HEK293 (cell line): Measurements from ENCODE around the gene BTG1.

Source experiments
- CTCF ChIA-PET: fragments of 350-600 bp; formaldehyde crosslinking; extraction: SDS; loops from one replicate; lab custom pipeline; 2021; ENCODE audit warnings: antibody characterized with exemption; lab: Yijun Ruan, JAX
- POLR2A ChIA-PET: fragments of 300-600 bp; formaldehyde crosslinking; extraction: SDS; loops from one replicate; lab custom pipeline; 2020; ENCODE audit warnings: antibody characterized with exemption, inconsistent platforms; lab: Yijun Ruan, JAX
- H3K27ac ChIP-seq: fragments of 200-500 bp; sonication (Bioruptor generic); 2 replicates; pipeline ENCODE4 v1.5.1; 2014; ENCODE audit warnings: low read depth, low read length, control low read depth, inconsistent platforms; ENCODE audit errors: extremely low read depth
- H3K36me3 ChIP-seq, 2 experiments: fragments of 200-500 bp in 1 of 2; sonication (Bioruptor generic) in 1 of 2; 1 replicate in 1 of 2; 2 replicates in 1 of 2; pipeline ENCODE4 v1.5.1; 2014 to 2017; ENCODE audit warnings: inconsistent platforms in 2 of 2, low read length in 2 of 2; ENCODE audit not compliant: control insufficient read depth in 2 of 2, insufficient read depth in 1 of 2
- H3K4me1 ChIP-seq: fragments of 200-500 bp; sonication (Bioruptor generic); 2 replicates; pipeline ENCODE4 v1.5.1; 2014; ENCODE audit warnings: mild to moderate bottlenecking, low read length, inconsistent platforms; ENCODE audit not compliant: control insufficient read depth, insufficient read depth
- H3K4me3 ChIP-seq: 2 replicates; pipeline ENCODE4 v1.5.1; 2011; ENCODE audit warnings: low read depth, mild to moderate bottlenecking, control low read depth, low read length, moderate library complexity
- H3K9me3 ChIP-seq: fragments of 200-500 bp; sonication (Bioruptor generic); 2 replicates; pipeline ENCODE4 v1.5.1; 2014; ENCODE audit warnings: low read depth, low read length, inconsistent platforms; ENCODE audit not compliant: control insufficient read depth, insufficient read depth
- CTCF ChIP-seq: fragments of 450-650 bp; formaldehyde crosslinking; IDR thresholded peaks from 2 replicates; pipeline ENCODE4 v1.5.1; 2016; ENCODE audit warnings: missing biosample characterization, missing genetic modification characterization
- FEZF1 ChIP-seq: fragments of 450-650 bp; formaldehyde crosslinking; IDR thresholded peaks from 2 replicates; pipeline ENCODE4 v1.5.1; 2016; ENCODE audit warnings: missing biosample characterization, missing genetic modification characterization
- GLIS1 ChIP-seq: fragments of 450-650 bp; formaldehyde crosslinking; IDR thresholded peaks from 2 replicates; pipeline ENCODE4 v1.5.1; 2016; ENCODE audit warnings: missing biosample characterization, missing genetic modification characterization
- HOXC10 ChIP-seq: sonication (generic); formaldehyde crosslinking; IDR thresholded peaks from 2 replicates; pipeline ENCODE4 v1.8.1; 2023; ENCODE audit warnings: mild to moderate bottlenecking, missing genetic modification reagents
- IKZF3 ChIP-seq: fragments of 450-650 bp; IDR thresholded peaks from 2 replicates; pipeline ENCODE4 v1.5.0; 2018; ENCODE audit warnings: missing biosample characterization, mild to moderate bottlenecking, missing genetic modification characterization, moderate library complexity
- MZF1 ChIP-seq: fragments of 450-650 bp; formaldehyde crosslinking; IDR thresholded peaks from 2 replicates; pipeline ENCODE4 v1.5.1; 2017; ENCODE audit warnings: missing biosample characterization, missing genetic modification characterization, borderline replicate concordance
- PRDM1 ChIP-seq: fragments of 450-650 bp; formaldehyde crosslinking; IDR thresholded peaks from 2 replicates; pipeline ENCODE4; 2016; ENCODE audit warnings: missing biosample characterization, missing genetic modification characterization
- SP3 ChIP-seq: fragments of 450-650 bp; formaldehyde crosslinking; IDR thresholded peaks from 2 replicates; pipeline ENCODE4 v1.5.1; 2016; ENCODE audit warnings: missing biosample characterization, missing genetic modification characterization
- ZBTB1 ChIP-seq: fragments of 450-650 bp; formaldehyde crosslinking; IDR thresholded peaks from 2 replicates; pipeline ENCODE4 v1.5.1; 2016; ENCODE audit warnings: missing biosample characterization, missing genetic modification characterization
- ZBTB7A ChIP-seq: fragments of 450-650 bp; formaldehyde crosslinking; IDR thresholded peaks from 2 replicates; pipeline ENCODE4 v1.5.1; 2016; ENCODE audit warnings: low read depth, missing biosample characterization, missing genetic modification characterization
- ZFHX2 ChIP-seq: fragments of 450-650 bp; formaldehyde crosslinking; conservative IDR thresholded peaks from 2 replicates; pipeline ENCODE4 v1.5.1; 2016; ENCODE audit warnings: missing biosample characterization, missing genetic modification characterization
- ZFP3 ChIP-seq: fragments of 450-650 bp; formaldehyde crosslinking; IDR thresholded peaks from 2 replicates; pipeline ENCODE4 v1.5.1; 2016; ENCODE audit warnings: low read depth, missing biosample characterization, missing genetic modification characterization
- ZFP37 ChIP-seq: fragments of 450-650 bp; formaldehyde crosslinking; IDR thresholded peaks from 2 replicates; pipeline ENCODE4 v1.5.1; 2016; ENCODE audit warnings: missing biosample characterization, missing genetic modification characterization
- ZIC2 ChIP-seq: fragments of 450-650 bp; formaldehyde crosslinking; IDR thresholded peaks from 2 replicates; pipeline ENCODE4 v1.5.1; 2016; ENCODE audit warnings: missing biosample characterization, missing genetic modification characterization
- ZNF10 ChIP-seq: fragments of 450-650 bp; formaldehyde crosslinking; IDR thresholded peaks from 2 replicates; pipeline ENCODE4 v1.5.1; 2017; ENCODE audit warnings: missing biosample characterization, missing genetic modification characterization
- ZNF114 ChIP-seq: fragments of 450-650 bp; formaldehyde crosslinking; IDR thresholded peaks from 2 replicates; pipeline ENCODE4 v1.5.0; 2017; ENCODE audit warnings: missing biosample characterization, missing genetic modification characterization
- ZNF146 ChIP-seq: fragments of 450-650 bp; formaldehyde crosslinking; IDR thresholded peaks from 2 replicates; pipeline ENCODE4 v1.5.1; 2016; ENCODE audit warnings: missing biosample characterization, missing genetic modification characterization
- ZNF214 ChIP-seq: fragments of 450-650 bp; formaldehyde crosslinking; IDR thresholded peaks from 2 replicates; pipeline ENCODE4 v1.5.1; 2017; ENCODE audit warnings: missing biosample characterization, mild to moderate bottlenecking, missing genetic modification characterization, borderline replicate concordance
- ZNF335 ChIP-seq: fragments of 450-650 bp; formaldehyde crosslinking; conservative IDR thresholded peaks from 2 replicates; pipeline ENCODE4 v1.5.1; 2016; ENCODE audit warnings: missing biosample characterization, missing genetic modification characterization
- ZNF341 ChIP-seq: fragments of 450-650 bp; formaldehyde crosslinking; IDR thresholded peaks from 2 replicates; pipeline ENCODE4; 2016; ENCODE audit warnings: low read depth, missing biosample characterization, missing genetic modification characterization
- ZNF530 ChIP-seq: fragments of 450-650 bp; formaldehyde crosslinking; IDR thresholded peaks from 2 replicates; pipeline ENCODE4 v1.5.1; 2016; ENCODE audit warnings: low read depth, missing biosample characterization, missing genetic modification characterization
- ZNF621 ChIP-seq: fragments of 450-650 bp; formaldehyde crosslinking; IDR thresholded peaks from 2 replicates; pipeline ENCODE4 v1.5.1; 2017; ENCODE audit warnings: missing biosample characterization, missing genetic modification characterization
- ZNF837 ChIP-seq: fragments of 450-650 bp; formaldehyde crosslinking; IDR thresholded peaks from 2 replicates; pipeline ENCODE4 v1.5.1; 2016; ENCODE audit warnings: missing biosample characterization, missing genetic modification characterization
- TF ChIP-seq, protein P1 (sequence below): fragments of 450-650 bp; formaldehyde crosslinking; IDR thresholded peaks from 2 replicates; pipeline ENCODE4 v1.5.1; 2016; ENCODE audit warnings: missing biosample characterization, missing genetic modification characterization
- TF ChIP-seq, protein P2 (sequence below): fragments of 450-650 bp; formaldehyde crosslinking; IDR thresholded peaks from 2 replicates; pipeline ENCODE4 v1.5.1; 2017; ENCODE audit warnings: missing biosample characterization, missing genetic modification characterization

Gene BTG1

GRCh38 chr12:92133171-92133570 lies 12.5 kb downstream of the BTG1 start:
- CTCF ChIA-PET, result interaction anchor here (0.6 to 1.4 kb wide), 2 partner anchors 97 to 322 kb away, joined by 3 to 5 read pairs; no protein-coding TSS in a partner anchor
- H3K4me3 ChIP-seq, result no peak overlapping the region
- no peaks in the 10 kb centered on the region for H3K36me3 ChIP-seq
- no peak overlapping the region for H3K27ac ChIP-seq
- no peaks in the 10 kb centered on the region for H3K9me3 ChIP-seq
- peaks cover 28% of the 10 kb centered on the region for H3K4me1 ChIP-seq
- TF ChIP-seq GLIS1 (tag by site-specific recombination), result no peak
- no peak for TF ChIP-seq MZF1
- peak; percentile 23; the same call in 1 of the 2 replicates for TF ChIP-seq ZNF10 (tag by site-specific recombination)
- TF ChIP-seq ZNF146 (tag by site-specific recombination), result no peak
- TF ChIP-seq ZFP37 (tag by site-specific recombination), result no peak
- TF ChIP-seq, all 188 proteins: peak for 1
- POLR2A ChIA-PET, result interaction anchor here (1.0 to 3.3 kb wide), 3 partner anchors 10 to 44 kb away, joined by 3 to 30 read pairs (median 4); partner anchors contain the start of gene BTG1

- TF ChIP-seq SP3 (tag by site-specific recombination), result no peak
- TF ChIP-seq PRDM1 (tag by site-specific recombination), result 0 out of 2 replicates have a peak, but pooled peaks have one; percentile 42
- Histone ChIP-seq H3K27ac (no peak overlapping the region), H3K4me1 (peaks cover 24% of the 10 kb centered on the region), H3K9me3 (no peaks in the 10 kb centered on the region), H3K4me3 (no peak overlapping the region), H3K36me3 (no peaks in the 10 kb centered on the region)
- ChIA-PET POLR2A (no interaction called here), CTCF (no interaction called here)
Measured at GRCh38 chr12:92132288-92132687, 13.4 kb downstream of the BTG1 start.

DNA sequence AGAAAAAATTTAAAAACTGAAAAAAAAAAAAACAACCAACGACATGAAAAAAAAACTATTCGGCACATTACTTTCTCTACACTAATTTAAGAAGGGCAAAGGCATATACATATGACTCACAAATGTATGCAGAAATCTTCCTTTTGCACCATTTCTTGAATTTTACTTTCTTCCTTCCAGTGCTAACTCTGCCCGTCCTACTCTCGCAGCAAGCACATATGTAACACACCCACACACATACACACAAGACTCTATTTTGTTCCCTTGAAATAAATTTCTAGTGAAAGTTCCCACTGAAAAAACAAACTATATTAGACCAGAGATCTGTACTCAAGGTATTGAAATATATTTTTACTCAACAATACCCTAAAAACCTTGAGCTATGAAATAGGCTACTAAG lies 14.6 kb downstream of the BTG1 start:
- H3K4me1 ChIP-seq, result peaks cover 19% of the 10 kb centered on the region; the same call in 1 of the 2 replicates
- no peak overlapping the region for H3K4me3 ChIP-seq
- no peaks in the 10 kb centered on the region for H3K36me3 ChIP-seq
- H3K9me3 ChIP-seq, result no peaks in the 10 kb centered on the region
- POLR2A ChIA-PET, result interaction anchor here (0.9 kb wide), 1 partner anchor 11 kb away, joined by 3 read pairs; no protein-coding TSS in a partner anchor
- H3K27ac ChIP-seq, result no peak overlapping the region
- CTCF ChIA-PET, result no interaction called here
- TF ChIP-seq ZBTB7A (tag by site-specific recombination) (no peak), ZNF837 (tag by site-specific recombination) (no peak), HOXC10 (CRISPR knock-in tag) (no peak), ZNF214 (tag by site-specific recombination) (no peak), ZNF114 (no peak), ZNF621 (tag by site-specific recombination) (no peak), ZNF341 (no peak), ZIC2 (no peak), ZNF530 (tag by site-specific recombination) (no peak)
- TF ChIP-seq, protein P1, sequence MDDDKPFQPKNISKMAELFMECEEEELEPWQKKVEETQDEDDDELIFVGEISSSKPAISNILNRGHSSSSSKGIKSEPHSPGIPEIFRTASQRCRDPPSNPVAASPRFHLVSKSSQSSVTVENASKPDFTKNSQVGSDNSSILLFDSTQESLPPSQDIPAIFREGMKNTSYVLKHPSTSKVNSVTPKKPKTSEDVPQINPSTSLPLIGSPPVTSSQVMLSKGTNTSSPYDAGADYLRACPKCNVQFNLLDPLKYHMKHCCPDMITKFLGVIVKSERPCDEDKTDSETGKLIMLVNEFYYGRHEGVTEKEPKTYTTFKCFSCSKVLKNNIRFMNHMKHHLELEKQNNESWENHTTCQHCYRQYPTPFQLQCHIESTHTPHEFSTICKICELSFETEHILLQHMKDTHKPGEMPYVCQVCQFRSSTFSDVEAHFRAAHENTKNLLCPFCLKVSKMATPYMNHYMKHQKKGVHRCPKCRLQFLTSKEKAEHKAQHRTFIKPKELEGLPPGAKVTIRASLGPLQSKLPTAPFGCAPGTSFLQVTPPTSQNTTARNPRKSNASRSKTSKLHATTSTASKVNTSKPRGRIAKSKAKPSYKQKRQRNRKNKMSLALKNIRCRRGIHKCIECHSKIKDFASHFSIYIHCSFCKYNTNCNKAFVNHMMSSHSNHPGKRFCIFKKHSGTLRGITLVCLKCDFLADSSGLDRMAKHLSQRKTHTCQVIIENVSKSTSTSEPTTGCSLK (tag by site-specific recombination), result no peak

GRCh38 chr12:92129609-92130008 lies 16.0 kb downstream of the BTG1 start:
- H3K4me1 ChIP-seq, result peaks cover 14% of the 10 kb centered on the region; the same call in 1 of the 2 replicates
- CTCF ChIA-PET, result no interaction called here
- POLR2A ChIA-PET, result no interaction called here
- H3K27ac ChIP-seq, result no peak overlapping the region
- H3K36me3 ChIP-seq, result no peaks in the 10 kb centered on the region
- no peak overlapping the region for H3K4me3 ChIP-seq
- no peaks in the 10 kb centered on the region for H3K9me3 ChIP-seq
- no peak for TF ChIP-seq FEZF1
- TF ChIP-seq, protein P2, sequence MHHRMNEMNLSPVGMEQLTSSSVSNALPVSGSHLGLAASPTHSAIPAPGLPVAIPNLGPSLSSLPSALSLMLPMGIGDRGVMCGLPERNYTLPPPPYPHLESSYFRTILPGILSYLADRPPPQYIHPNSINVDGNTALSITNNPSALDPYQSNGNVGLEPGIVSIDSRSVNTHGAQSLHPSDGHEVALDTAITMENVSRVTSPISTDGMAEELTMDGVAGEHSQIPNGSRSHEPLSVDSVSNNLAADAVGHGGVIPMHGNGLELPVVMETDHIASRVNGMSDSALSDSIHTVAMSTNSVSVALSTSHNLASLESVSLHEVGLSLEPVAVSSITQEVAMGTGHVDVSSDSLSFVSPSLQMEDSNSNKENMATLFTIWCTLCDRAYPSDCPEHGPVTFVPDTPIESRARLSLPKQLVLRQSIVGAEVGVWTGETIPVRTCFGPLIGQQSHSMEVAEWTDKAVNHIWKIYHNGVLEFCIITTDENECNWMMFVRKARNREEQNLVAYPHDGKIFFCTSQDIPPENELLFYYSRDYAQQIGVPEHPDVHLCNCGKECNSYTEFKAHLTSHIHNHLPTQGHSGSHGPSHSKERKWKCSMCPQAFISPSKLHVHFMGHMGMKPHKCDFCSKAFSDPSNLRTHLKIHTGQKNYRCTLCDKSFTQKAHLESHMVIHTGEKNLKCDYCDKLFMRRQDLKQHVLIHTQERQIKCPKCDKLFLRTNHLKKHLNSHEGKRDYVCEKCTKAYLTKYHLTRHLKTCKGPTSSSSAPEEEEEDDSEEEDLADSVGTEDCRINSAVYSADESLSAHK (tag by site-specific recombination), result no peak
- TF ChIP-seq ZNF335, result no peak
- no peak for TF ChIP-seq ZFHX2 (tag by site-specific recombination)
- TF ChIP-seq IKZF3, result no peak
- no peak for TF ChIP-seq CTCF
- no peak for TF ChIP-seq ZBTB1 (tag by site-specific recombination)
- TF ChIP-seq ZFP3 (tag by site-specific recombination), result no peak
